ENCODE measurements around the gene SGCA. TPM values are rescaled to one million over a fixed set of nuclear protein-coding genes. Genes with fewer than 3 reads are reported as not detected.

The SGCA gene
- total and polyA plus RNA-seq, 4 donors: 0.31 to 1.3 (median 1.2) TPM; not detected in 1

GRCh38 chr17:50181144-50181543, 15.3 kb downstream of the SGCA start:
- Histone ChIP-seq H3K9ac (ENCODE audit: low read depth in 1 of 2, low read length in 2 of 2) (no peak overlapping the region), H3K4me3 (ENCODE audit: low read depth in 1 of 3, low read length in 3 of 3) (no peak overlapping the region), H3K36me3 (ENCODE audit: control insufficient read depth in 4 of 4, insufficient read depth in 3 of 4, low read depth in 1 of 4, low read length in 3 of 4) (no peaks in the 10 kb centered on the region), H3K27ac (ENCODE audit: low read depth in 1 of 2, low read length in 2 of 2) (no peak overlapping the region), H3K4me1 (ENCODE audit: control insufficient read depth in 4 of 4, insufficient read depth in 4 of 4, low read length in 3 of 4) (peaks cover 0 to 6% (median 0%) of the 10 kb centered on the region in 4 donors), H3K27me3 (ENCODE audit: control insufficient read depth in 4 of 4, insufficient read depth in 4 of 4, low read length in 3 of 4) (no peaks in the 10 kb centered on the region), H3K9me3 (ENCODE audit: control insufficient read depth in 4 of 4, low read length in 3 of 4) (no peaks in the 10 kb centered on the region)
- TF ChIP-seq SP1 (IDR thresholded peaks at IDR 0.05) (no peak), ATF3 (IDR thresholded peaks at IDR 0.05) (no peak), YY1 (IDR thresholded peaks at IDR 0.05) (no peak), GABPA (IDR thresholded peaks at IDR 0.05 in 1 of 2, conservative IDR thresholded peaks at IDR 0.05 in 1 of 2) (no peak), ZBTB33 (IDR thresholded peaks at IDR 0.05) (no peak), HNF4G (IDR thresholded peaks at IDR 0.05) (no peak), MAX (IDR thresholded peaks at IDR 0.05) (no peak)
- no peak for DNase-seq (ENCODE audit: low spot score)
- WGBS: 90% methylated on average over 13 of the region's 13 CpGs

GRCh38 chr17:50181591-50182560, 16.1 kb downstream of the SGCA start:
- no peaks in the 10 kb centered on the region for H3K36me3 ChIP-seq (ENCODE audit: control insufficient read depth in 4 of 4, insufficient read depth in 3 of 4, low read depth in 1 of 4, low read length in 3 of 4)
- TF ChIP-seq HNF4A (conservative IDR thresholded peaks at IDR 0.05) (no peak), GABPA (IDR thresholded peaks at IDR 0.05 in 1 of 2, conservative IDR thresholded peaks at IDR 0.05 in 1 of 2) (no peak), NR2F2 (IDR thresholded peaks at IDR 0.05) (no peak), JUND (IDR thresholded peaks at IDR 0.05) (no peak), FOXA2 (IDR thresholded peaks at IDR 0.05) (no peak), HNF4G (IDR thresholded peaks at IDR 0.05) (no peak), ZBTB33 (IDR thresholded peaks at IDR 0.05) (no peak), CTCF (IDR thresholded peaks at IDR 0.05; ENCODE audit: low read depth, low read length, missing input control) (no peak), REST (IDR thresholded peaks at IDR 0.05) (no peak), SP1 (IDR thresholded peaks at IDR 0.05) (no peak), RAD21 (IDR thresholded peaks at IDR 0.05) (no peak), EGR1 (IDR thresholded peaks at IDR 0.05; ENCODE audit: low read depth in 2 of 2) (no peak), MAX (IDR thresholded peaks at IDR 0.05) (no peak), YY1 (IDR thresholded peaks at IDR 0.05) (no peak)
- H3K27ac ChIP-seq (ENCODE audit: low read depth in 1 of 2, low read length in 2 of 2): no peak overlapping the region
- no peak for DNase-seq (ENCODE audit: low spot score)
- no peaks in the 10 kb centered on the region for H3K9me3 ChIP-seq (ENCODE audit: control insufficient read depth in 4 of 4, low read length in 3 of 4)
- peaks cover 0 to 6% (median 0%) of the 10 kb centered on the region in 4 donors for H3K4me1 ChIP-seq (ENCODE audit: control insufficient read depth in 4 of 4, insufficient read depth in 4 of 4, low read length in 3 of 4)
- H3K4me3 ChIP-seq (ENCODE audit: low read depth in 1 of 3, low read length in 3 of 3): no peak overlapping the region
- H3K27me3 ChIP-seq (ENCODE audit: control insufficient read depth in 4 of 4, insufficient read depth in 4 of 4, low read length in 3 of 4): no peaks in the 10 kb centered on the region
- 84% methylated on average over 12 of the region's 12 CpGs for WGBS
- no peak overlapping the region for H3K9ac ChIP-seq (ENCODE audit: low read depth in 1 of 2, low read length in 2 of 2)

Data from liver (tissue), 9 donors.